Liver (tissue), 9 donors: ENCODE results near the gene FRK. TPM values are rescaled to one million over a fixed set of nuclear protein-coding genes. Genes with fewer than 3 reads are reported as not detected.

Experiments
- DNase-seq: peaks from one replicate; pipeline ENCODE4 v3.0.0-alpha.2; 2017; ENCODE audit warnings: low spot score
- H3K27ac ChIP-seq, 2 donors: one replicate each; pipeline ENCODE4 v1.7.0; 2013; ENCODE audit warnings: inconsistent platforms in 2 of 2, low read length in 2 of 2, control low read depth in 1 of 2, low read depth in 1 of 2, mild to moderate bottlenecking in 1 of 2
- H3K27me3 ChIP-seq, 4 donors: one replicate each; pipeline versions ENCODE4 v1.6.1 to v1.7.0; 2013; ENCODE audit warnings: low read length in 3 of 4, inconsistent platforms in 1 of 4, mild to moderate bottlenecking in 1 of 4, moderate library complexity in 1 of 4; ENCODE audit not compliant: control insufficient read depth in 4 of 4, insufficient read depth in 4 of 4
- H3K36me3 ChIP-seq, 4 donors: one replicate each; pipeline versions ENCODE4 v1.6.1 to v1.7.0; 2013; ENCODE audit warnings: low read length in 3 of 4, mild to moderate bottlenecking in 3 of 4, low read depth in 1 of 4, moderate library complexity in 1 of 4; ENCODE audit not compliant: control insufficient read depth in 4 of 4, insufficient read depth in 3 of 4
- H3K4me1 ChIP-seq, 4 donors: one replicate each; pipeline versions ENCODE4 v1.6.1 to v1.7.0; 2013; ENCODE audit warnings: low read length in 3 of 4, mild to moderate bottlenecking in 3 of 4, moderate library complexity in 1 of 4; ENCODE audit not compliant: control insufficient read depth in 4 of 4, insufficient read depth in 4 of 4
- H3K4me3 ChIP-seq, 3 donors: one replicate each; pipeline versions ENCODE4 v1.6.1 to v1.7.0; 2013; ENCODE audit warnings: low read length in 3 of 3, control low read depth in 1 of 3, low read depth in 1 of 3, mild to moderate bottlenecking in 1 of 3
- H3K9ac ChIP-seq, 2 donors: one replicate each; pipeline ENCODE4 v1.7.0; 2013; ENCODE audit warnings: low read length in 2 of 2, mild to moderate bottlenecking in 2 of 2, moderate library complexity in 2 of 2, control low read depth in 1 of 2, low read depth in 1 of 2
- H3K9me3 ChIP-seq, 4 donors: one replicate each; pipeline versions ENCODE4 v1.6.1 to v1.7.0; 2013; ENCODE audit warnings: low read length in 3 of 4; ENCODE audit not compliant: control insufficient read depth in 4 of 4
- ATF3 ChIP-seq: IDR thresholded peaks from 2 replicates; pipeline ENCODE4 v1.6.1; 2016; ENCODE audit warnings: antibody characterized with exemption
- CTCF ChIP-seq: fragments of 150-350 bp; IDR thresholded peaks from 2 replicates; pipeline ENCODE4 v1.5.1; 2017; ENCODE audit warnings: improper control_type of control experiment, low read depth, low read length; ENCODE audit not compliant: missing input control
- EGR1 ChIP-seq, 2 donors: IDR thresholded peaks; 2 replicates each; pipeline ENCODE4 v1.6.1; 2016 to 2018; ENCODE audit warnings: antibody characterized with exemption in 2 of 2, low read depth in 2 of 2
- FOXA1 ChIP-seq: IDR thresholded peaks from 2 replicates; pipeline ENCODE4 v1.6.1; 2016; ENCODE audit warnings: antibody characterized with exemption
- FOXA2 ChIP-seq: IDR thresholded peaks from 2 replicates; pipeline ENCODE4 v1.6.1; 2016; ENCODE audit warnings: antibody characterized with exemption
- GABPA ChIP-seq, 2 donors: IDR thresholded peaks in 1 of 2; conservative IDR thresholded peaks in 1 of 2; 2 replicates each; pipeline ENCODE4 v1.6.1; 2016; ENCODE audit warnings: antibody characterized with exemption in 2 of 2, mild to moderate bottlenecking in 1 of 2, moderate library complexity in 1 of 2
- HNF4A ChIP-seq, 2 donors: conservative IDR thresholded peaks; 2 replicates each; pipeline ENCODE4 v1.6.1; 2016; ENCODE audit warnings: antibody characterized with exemption in 2 of 2, mild to moderate bottlenecking in 2 of 2
- HNF4G ChIP-seq: IDR thresholded peaks from 2 replicates; pipeline ENCODE4 v1.6.1; 2016; ENCODE audit warnings: antibody characterized with exemption
- JUND ChIP-seq, 2 donors: IDR thresholded peaks; 2 replicates each; pipeline ENCODE4 v1.6.1; 2016; ENCODE audit warnings: antibody characterized with exemption in 2 of 2
- NR2F2 ChIP-seq: IDR thresholded peaks from 2 replicates; pipeline ENCODE4 v1.6.1; 2016; ENCODE audit warnings: antibody characterized with exemption
- RAD21 ChIP-seq, 2 donors: IDR thresholded peaks; 2 replicates each; pipeline ENCODE4 v1.6.1; 2016; ENCODE audit warnings: antibody characterized with exemption in 2 of 2, mild to moderate bottlenecking in 2 of 2
- REST ChIP-seq: IDR thresholded peaks from 2 replicates; pipeline ENCODE4 v1.6.1; 2016; ENCODE audit warnings: antibody characterized with exemption, mild to moderate bottlenecking
- RXRA ChIP-seq, 2 donors: IDR thresholded peaks; 2 replicates each; pipeline ENCODE4 v1.6.1; 2017 to 2018; ENCODE audit warnings: antibody characterized with exemption in 2 of 2, mild to moderate bottlenecking in 1 of 2
- SP1 ChIP-seq: IDR thresholded peaks from 2 replicates; pipeline ENCODE4 v1.6.1; 2018; ENCODE audit warnings: antibody characterized with exemption, mild to moderate bottlenecking
- TAF1 ChIP-seq: conservative IDR thresholded peaks from 2 replicates; pipeline ENCODE4 v1.6.1; 2016; ENCODE audit warnings: antibody characterized with exemption, mild to moderate bottlenecking
- YY1 ChIP-seq: IDR thresholded peaks from 2 replicates; pipeline ENCODE4 v1.6.1; 2016; ENCODE audit warnings: antibody characterized with exemption, mild to moderate bottlenecking
- ZBTB33 ChIP-seq: IDR thresholded peaks from 2 replicates; pipeline ENCODE4 v1.6.1; 2016; ENCODE audit warnings: antibody characterized with exemption
- WGBS: extraction: QIAGEN DNeasy Blood & Tissue Kit; methylation state at CpG from one replicate; pipeline ENCODE4 v1.1.7; 2013; 5-methylcytosine and 5-hydroxymethylcytosine counted together
- polyA plus RNA-seq, 2 donors: library from polyadenylated mRNA; stranded (reverse) in 1 of 2; unstranded in 1 of 2; fragments of 200-250 nt in 1 of 2; fragments of >200 nt in 1 of 2; fragmentation: Nextera tagmentation in 1 of 2; extraction: Ambion mirVana in 1 of 2; gene quantifications; one replicate each; pipeline versions ENCODE4 v1.2.1 to v1.2.3, GENCODE V29; 2013 to 2015
- total RNA-seq, 2 donors: library from RNA; depleted of rRNA; stranded (reverse); fragments of >200 nt; gene quantifications; one replicate each; pipeline ENCODE4 v1.2.3, GENCODE V29; 2014
- TF ChIP-seq, protein P1 (sequence below): IDR thresholded peaks from 2 replicates; pipeline ENCODE4 v1.6.1; 2016; ENCODE audit warnings: antibody characterized with exemption
- donor health status: healthy.
- donor health status: healthy.
- donor health status: healthy.
- donor health status: healthy.
- donor health status: healthy.

The FRK gene
- total and polyA plus RNA-seq, 4 donors, result 3.6 to 26.8 (median 5.3) TPM

- H3K27me3 ChIP-seq, result no peaks in the 10 kb centered on the region
- WGBS, result 96% methylated on average over 3 of the region's 3 CpGs
- no peak overlapping the region for H3K9ac ChIP-seq
- no peak overlapping the region for H3K27ac ChIP-seq
- peaks cover 0 to under 1% (median 0%) of the 10 kb centered on the region in 4 donors for H3K4me1 ChIP-seq
- no peak for DNase-seq
- H3K9me3 ChIP-seq, result no peaks in the 10 kb centered on the region
- no peak overlapping the region for H3K4me3 ChIP-seq
- TF ChIP-seq CTCF (no peak), HNF4A (conservative IDR thresholded peaks at IDR 0.05) (no peak), JUND (IDR thresholded peaks at IDR 0.05) (no peak), YY1 (no peak), NR2F2 (no peak), FOXA2 (no peak), ZBTB33 (no peak), SP1 (no peak), GABPA (IDR thresholded peaks at IDR 0.05 in 1 of 2, conservative IDR thresholded peaks at IDR 0.05 in 1 of 2) (no peak)
- TF ChIP-seq, protein P1, sequence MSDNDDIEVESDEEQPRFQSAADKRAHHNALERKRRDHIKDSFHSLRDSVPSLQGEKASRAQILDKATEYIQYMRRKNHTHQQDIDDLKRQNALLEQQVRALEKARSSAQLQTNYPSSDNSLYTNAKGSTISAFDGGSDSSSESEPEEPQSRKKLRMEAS, result no peak
- no peaks in the 10 kb centered on the region for H3K36me3 ChIP-seq
Measured at GRCh38 chr6:116047173-116047933, 13.3 kb downstream of the FRK start.

DNA sequence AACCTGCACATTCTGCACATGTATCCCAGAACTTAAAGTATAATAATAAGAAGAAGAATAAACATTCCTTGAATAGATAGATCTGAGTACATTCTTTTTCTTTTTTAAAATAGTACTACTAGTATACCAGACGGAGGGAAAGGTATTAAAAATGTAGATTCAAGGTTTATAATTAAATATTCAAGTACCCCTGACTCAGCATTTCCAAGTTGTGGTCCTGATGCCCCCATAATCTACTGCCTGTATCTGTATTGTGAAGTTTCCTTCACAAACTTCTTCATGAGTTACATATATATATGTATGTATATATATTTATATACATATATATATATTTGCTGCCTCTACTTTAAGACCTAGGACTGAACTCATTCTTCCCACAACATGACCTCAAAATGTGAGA is 14.0 kb downstream of the FRK start:
- TF ChIP-seq, protein P1, result no peak
- no peak for TF ChIP-seq ZBTB33
- TF ChIP-seq CTCF, result no peak
- TF ChIP-seq JUND (IDR thresholded peaks at IDR 0.05), result no peak
- no peak for TF ChIP-seq NR2F2
- TF ChIP-seq FOXA1, result no peak
- no peak for TF ChIP-seq RXRA (IDR thresholded peaks at IDR 0.05)
- TF ChIP-seq HNF4A (conservative IDR thresholded peaks at IDR 0.05), result no peak
- TF ChIP-seq GABPA (IDR thresholded peaks at IDR 0.05 in 1 of 2, conservative IDR thresholded peaks at IDR 0.05 in 1 of 2), result no peak
- no peak for TF ChIP-seq ATF3
- TF ChIP-seq EGR1 (IDR thresholded peaks at IDR 0.05; ENCODE audit: low read depth in 2 of 2), result no peak
- no peak for TF ChIP-seq TAF1
- no peak for TF ChIP-seq SP1
- no peak for TF ChIP-seq RAD21 (IDR thresholded peaks at IDR 0.05)
- no peak for TF ChIP-seq REST
- TF ChIP-seq HNF4G, result no peak
- no peak for TF ChIP-seq YY1
- TF ChIP-seq FOXA2, result no peak

More for the DNA sequence above, 14.0 kb downstream of the FRK start:
- WGBS, result 0% methylated on average over 1 of the region's 1 CpG
- H3K9me3 ChIP-seq, result no peaks in the 10 kb centered on the region
- H3K4me3 ChIP-seq, result no peak overlapping the region
- no peaks in the 10 kb centered on the region for H3K4me1 ChIP-seq
- H3K9ac ChIP-seq, result no peak overlapping the region
- H3K27me3 ChIP-seq, result no peaks in the 10 kb centered on the region
- H3K36me3 ChIP-seq, result no peaks in the 10 kb centered on the region
- no peak overlapping the region for H3K27ac ChIP-seq
- DNase-seq, result no peak
